Measurements from ENCODE around the gene GRAMD1B. TPM values are rescaled to one million over a fixed set of nuclear protein-coding genes. Genes with fewer than 3 reads are reported as not detected.

Gene GRAMD1B
- polyA plus RNA-seq, 2 of the 4 experiments (the other 2 are of a cell fraction): 55.5 to 108 TPM

GRCh38 chr11:123674297-123674696 lies 244.2 kb downstream of the GRAMD1B start:
- H3K4me2 ChIP-seq: no peak overlapping the region
- POLR2A ChIA-PET: no interaction called here
- DNase-seq (ENCODE audit: low read depth in 1 of 2, low spot score in 1 of 2): no peak
- H3K27ac ChIP-seq: no peak overlapping the region
- H3K4me3 ChIP-seq: no peak overlapping the region
- no peaks in the 10 kb centered on the region for H3K4me1 ChIP-seq
- ATAC-seq: no peak
- FAIRE-seq: no peak
- WGBS (ENCODE audit: missing lambda C conversion rate): 63% methylated on average over 2 of the region's 2 CpGs
- TF ChIP-seq CBX8 (IDR thresholded peaks at IDR 0.05) (no peak), PHF8 (IDR thresholded peaks at IDR 0.05; ENCODE audit: borderline replicate concordance, low read depth) (no peak), HOXA7 (CRISPR knock-in tag; IDR thresholded peaks at IDR 0.05) (no peak), ELK1 (IDR thresholded peaks at IDR 0.05; ENCODE audit: low read depth, low read length) (no peak), CHD4 (IDR thresholded peaks at IDR 0.05; ENCODE audit: borderline replicate concordance) (no peak), MAZ (IDR thresholded peaks at IDR 0.05; ENCODE audit: borderline replicate concordance, low read depth, low read length) (no peak), JUNB (IDR thresholded peaks at IDR 0.05) (no peak), HOXB13 (CRISPR knock-in tag; IDR thresholded peaks at IDR 0.05; ENCODE audit: low read depth) (no peak), ESRRA (IDR thresholded peaks at IDR 0.05; ENCODE audit: borderline replicate concordance, low read length) (no peak), POLR2AphosphoS2 (conservative IDR thresholded peaks at IDR 0.05; ENCODE audit: low read length) (no peak), HOXB5 (CRISPR knock-in tag; IDR thresholded peaks at IDR 0.05) (no peak), PBX3 (IDR thresholded peaks at IDR 0.05) (no peak), KDM5A (IDR thresholded peaks at IDR 0.05) (no peak), ZSCAN20 (CRISPR knock-in tag; IDR thresholded peaks at IDR 0.05) (no peak)
- no peaks in the 10 kb centered on the region; the same call in 2 of the 3 replicates for H3K9me3 ChIP-seq
- CTCF ChIA-PET: interaction anchor here (0.6 to 1.6 kb wide), 2 partner anchors 12 to 33 kb away, joined by 5 to 6 read pairs; no protein-coding TSS in a partner anchor

Small RNA genes within 50 kb of the gene (small RNA-seq; reads per million reads assigned to genes)
- gene MIR4493: 0 reads per million in 6 experiments

Other genes starting within 250 kb of the GRAMD1B start
- gene CLMP, start 235.0 kb upstream of the GRAMD1B start, polyA plus RNA-seq (2011; rRNA removed): 15.7 and 19.0 TPM in 2 replicates
- 16.9 to 18.2 TPM (median 17.1 TPM) in 3 replicates for gene CLMP, start 235.0 kb upstream of the GRAMD1B start, polyA plus RNA-seq (2017; fragmentation: RNase III; extraction: RNeasy Plus Mini Kit Qiagen cat#74134 plus additional on column Dnase treatment)
- gene SCN3B, start 224.4 kb downstream of the GRAMD1B start, polyA plus RNA-seq (2011; rRNA removed): 0.37 and 0.40 TPM in 2 replicates
- gene SCN3B, start 224.4 kb downstream of the GRAMD1B start, polyA plus RNA-seq (2017; fragmentation: RNase III; extraction: RNeasy Plus Mini Kit Qiagen cat#74134 plus additional on column Dnase treatment): 0.17 to 0.25 TPM (median 0.18 TPM) in 3 replicates